GM23338 (cell line): ENCODE measurements around the gene DUSP3. TPM values are rescaled to one million over a fixed set of nuclear protein-coding genes. Genes with fewer than 3 reads are reported as not detected.

Experiments used
- ATAC-seq: fragments of 200-7000 bp; cut with Tn5 transposase; 3 replicates; pipeline ENCODE4 v1.9.1; 2020
- DNase-seq: peaks from one replicate; pipeline ENCODE4 v3.0.0-alpha.2; 2015; ENCODE audit warnings: low spot score
- H2AFZ ChIP-seq: fragments of 200-600 bp; sonication (generic); 2 replicates; pipeline ENCODE4 v1.8.0; 2016; ENCODE audit warnings: antibody characterized with exemption, mild to moderate bottlenecking, moderate library complexity
- H3F3A ChIP-seq: fragments of 200-600 bp; sonication (generic); replicated peaks from 2 replicates; pipeline ENCODE4 v1.8.0; 2017; ENCODE audit warnings: antibody characterized with exemption, mixed run types, low read depth
- H3K27ac ChIP-seq: fragments of 200-600 bp; sonication (generic); 2 replicates; pipeline ENCODE4 v1.6.1; 2016; ENCODE audit warnings: low read depth
- H3K27me3 ChIP-seq: fragments of 200-600 bp; sonication (generic); 2 replicates; pipeline ENCODE4 v1.8.0; 2016; ENCODE audit warnings: mild to moderate bottlenecking, mixed run types, moderate library complexity; ENCODE audit not compliant: insufficient read depth
- H3K36me3 ChIP-seq: fragments of 200-600 bp; sonication (generic); 2 replicates; pipeline ENCODE4 v1.8.0; 2016; ENCODE audit warnings: mild to moderate bottlenecking; ENCODE audit not compliant: insufficient read depth
- H3K4me1 ChIP-seq: fragments of 200-600 bp; sonication (generic); 2 replicates; pipeline ENCODE4 v1.8.0; 2016; ENCODE audit warnings: mild to moderate bottlenecking, moderate library complexity; ENCODE audit not compliant: insufficient read depth
- H3K4me2 ChIP-seq: fragments of 200-600 bp; sonication (generic); 2 replicates; pipeline ENCODE4 v1.7.1; 2017; ENCODE audit warnings: mixed run types
- H3K4me3 ChIP-seq: fragments of 200-600 bp; sonication (generic); 2 replicates; pipeline ENCODE4 v1.6.1; 2016; ENCODE audit warnings: mixed run types
- H3K79me2 ChIP-seq: fragments of 200-600 bp; sonication (generic); replicated peaks from 2 replicates; pipeline ENCODE4 v1.8.0; 2017; ENCODE audit warnings: mild to moderate bottlenecking; ENCODE audit not compliant: insufficient read depth
- H3K9me2 ChIP-seq: fragments of 200-600 bp; sonication (generic); 2 replicates; pipeline ENCODE4 v1.8.0; 2017; ENCODE audit not compliant: insufficient read depth
- H4K20me1 ChIP-seq: fragments of 200-600 bp; sonication (generic); replicated peaks from 2 replicates; pipeline ENCODE4 v1.8.0; 2017; ENCODE audit warnings: mild to moderate bottlenecking; ENCODE audit not compliant: insufficient read depth
- H3K27ac Mint-ChIP-seq: 2 replicates; pipeline ENCODE4 v1.8.0; 2020; ENCODE audit warnings: inconsistent platforms, mild to moderate bottlenecking, moderate library complexity, mixed read lengths
- H3K27me3 Mint-ChIP-seq: 3 replicates; pipeline ENCODE4 v1.8.0; 2022; ENCODE audit warnings: low read depth, mild to moderate bottlenecking, moderate library complexity, mixed read lengths, inconsistent platforms; ENCODE audit not compliant: insufficient read depth, poor library complexity
- H3K36me3 Mint-ChIP-seq: 3 replicates; pipeline ENCODE4 v1.8.0; 2021; ENCODE audit warnings: low read depth, mild to moderate bottlenecking, inconsistent platforms, moderate library complexity, mixed read lengths
- H3K4me1 Mint-ChIP-seq: 3 replicates; pipeline ENCODE4 v1.8.0; 2020; ENCODE audit warnings: mild to moderate bottlenecking, inconsistent platforms, mixed read lengths
- H3K4me3 Mint-ChIP-seq: 3 replicates; pipeline ENCODE4 v1.8.0; 2021; ENCODE audit warnings: moderate library complexity, mild to moderate bottlenecking, inconsistent platforms, mixed read lengths
- H3K9me3 Mint-ChIP-seq: 3 replicates; pipeline ENCODE4 v1.8.0; 2020; ENCODE audit warnings: moderate library complexity, mild to moderate bottlenecking, inconsistent platforms, mixed read lengths
- CREB1 ChIP-seq: fragments of 250-450 bp; sonication (Bioruptor Pico); IDR thresholded peaks from 2 replicates; pipeline ENCODE4 v1.5.0; 2020; ENCODE audit warnings: low read depth, mild to moderate bottlenecking, moderate library complexity
- CTCF ChIP-seq, 2 experiments: fragments of 200-600 bp in 1 of 2; sonication (generic) in 1 of 2; conservative IDR thresholded peaks; 2 replicates each; pipeline versions ENCODE4 v1.5.1 to v1.6.1; 2016 to 2017; ENCODE audit warnings: antibody characterized with exemption in 2 of 2, low read depth in 2 of 2, mild to moderate bottlenecking in 2 of 2, moderate library complexity in 1 of 2
- ETS1 ChIP-seq: IDR thresholded peaks from 2 replicates; pipeline ENCODE4 v1.6.1; 2016; ENCODE audit warnings: antibody characterized with exemption
- EZH2 ChIP-seq: fragments of 200-600 bp; sonication (generic); IDR thresholded peaks from one replicate; pipeline ENCODE4 v1.8.0; 2017; ENCODE audit warnings: antibody characterized with exemption, mild to moderate bottlenecking, low read depth; ENCODE audit not compliant: unreplicated experiment
- EZH2phosphoT487 ChIP-seq: fragments of 200-600 bp; sonication (generic); IDR thresholded peaks from one replicate; pipeline ENCODE4 v1.8.1; 2018; ENCODE audit warnings: antibody characterized with exemption; ENCODE audit not compliant: unreplicated experiment
- JUNB ChIP-seq: IDR thresholded peaks from one replicate; pipeline ENCODE4 v1.6.1; 2016; ENCODE audit warnings: antibody characterized with exemption; ENCODE audit not compliant: unreplicated experiment
- NANOG ChIP-seq: IDR thresholded peaks from 2 replicates; pipeline ENCODE4 v1.6.1; 2016; ENCODE audit warnings: antibody characterized with exemption, borderline replicate concordance
- POLR2AphosphoS5 ChIP-seq: IDR thresholded peaks from 2 replicates; pipeline ENCODE4 v1.6.1; 2016; ENCODE audit warnings: antibody characterized with exemption, low read depth
- REST ChIP-seq: IDR thresholded peaks from one replicate; pipeline ENCODE4 v1.6.1; 2018; ENCODE audit warnings: antibody characterized with exemption; ENCODE audit not compliant: unreplicated experiment
- STAT1 ChIP-seq: IDR thresholded peaks from one replicate; pipeline ENCODE4 v1.6.1; 2016; ENCODE audit warnings: antibody characterized with exemption; ENCODE audit not compliant: unreplicated experiment
- ZNF114 ChIP-seq: fragments of 250-450 bp; sonication (Bioruptor Pico); IDR thresholded peaks from 2 replicates; pipeline ENCODE4 v1.5.0; 2020; ENCODE audit warnings: mild to moderate bottlenecking, moderate library complexity
- ZNF331 ChIP-seq: fragments of 250-450 bp; sonication (Bioruptor Pico); IDR thresholded peaks from 2 replicates; pipeline ENCODE4 v1.5.0; 2020; ENCODE audit warnings: low read depth, mild to moderate bottlenecking, moderate library complexity
- ZNF462 ChIP-seq: fragments of 250-450 bp; sonication (Bioruptor Pico); IDR thresholded peaks from 2 replicates; pipeline ENCODE4 v1.5.0; 2020; ENCODE audit warnings: mild to moderate bottlenecking, moderate library complexity
- polyA plus RNA-seq: library from polyadenylated mRNA; unstranded; fragments of >200 nt; fragmentation: Nextera tagmentation; extraction: Ambion mirVana; gene quantifications from 2 replicates; pipeline ENCODE4 v1.2.1, GENCODE V29; 2016
- total RNA-seq: library from RNA; depleted of rRNA; stranded (reverse); fragments of >200 nt; shearing (Covaris generic); gene quantifications from 2 replicates; pipeline ENCODE4 v1.2.3, GENCODE V29; 2014

The DUSP3 gene
- total and polyA plus RNA-seq, 2 experiments from 2014 or later, result 14.7 to 22.1 TPM

- Histone ChIP-seq H3K9me2 (no peaks in the 10 kb centered on the region), H3K4me3 (no peak overlapping the region), H3K4me1 (no peaks in the 10 kb centered on the region), H3F3A (no peaks in the 10 kb centered on the region), H4K20me1 (no peaks in the 10 kb centered on the region; the same call in 1 of the 2 replicates), H2AFZ (no peak overlapping the region), H3K27me3 (no peaks in the 10 kb centered on the region), H3K36me3 (no peaks in the 10 kb centered on the region), H3K79me2 (no peaks in the 10 kb centered on the region), H3K27ac (no peak overlapping the region), H3K4me2 (no peak overlapping the region)
- TF ChIP-seq NANOG (no peak), JUNB (no peak), STAT1 (no peak), ZNF331 (CRISPR knock-in tag) (no peak), EZH2 (no peak), CTCF (conservative IDR thresholded peaks at IDR 0.05; ENCODE audit: low read depth in 2 of 2) (no peak), EZH2phosphoT487 (no peak), CREB1 (CRISPR knock-in tag) (no peak), ZNF462 (CRISPR knock-in tag) (no peak), ETS1 (no peak), POLR2AphosphoS5 (no peak), ZNF114 (CRISPR knock-in tag) (no peak), REST (no peak)
- H3K36me3 Mint-ChIP-seq, result peaks cover 3% of the 10 kb centered on the region; the same call in 1 of the 3 replicates
- H3K4me3 Mint-ChIP-seq, result no peak overlapping the region
- no peaks in the 10 kb centered on the region for H3K9me3 Mint-ChIP-seq
- DNase-seq, result no peak
- no peak for ATAC-seq
- H3K27me3 Mint-ChIP-seq, result no peaks in the 10 kb centered on the region
- H3K4me1 Mint-ChIP-seq, result no peaks in the 10 kb centered on the region
- H3K27ac Mint-ChIP-seq, result no peak overlapping the region
Observed at GRCh38 chr17:43822570-43823190, 43.9 kb upstream of the DUSP3 start.
